PC-3 (cell line): ENCODE results near the gene MRPL14. TPM values are rescaled to one million over a fixed set of nuclear protein-coding genes. Genes with fewer than 3 reads are reported as not detected.

Experiments
- ATAC-seq: fragments of 200-7000 bp; cut with Tn5 transposase; 2 replicates; pipeline ENCODE4 v1.9.1; 2020; ENCODE audit warnings: mild to moderate bottlenecking, moderate library complexity
- BruUV-seq: library from RNA; stranded (reverse); fragments of 400-500 nt; replicated peaks from 2 replicates; lab custom pipeline; 2021; lab: Mats Ljungman, UMichigan
- CTCF ChIA-PET: fragments of 300-600 bp; sonication (Branson Sonifier 250); formaldehyde crosslinking; loops from one replicate; lab custom pipeline; 2022; ENCODE audit warnings: antibody characterized with exemption; lab: Charles Lee
- POLR2A ChIA-PET: fragments of 300-600 bp; sonication (Branson Sonifier 250); formaldehyde crosslinking; loops from one replicate; lab custom pipeline; 2022; ENCODE audit warnings: antibody characterized with exemption; ENCODE audit not compliant: unreplicated experiment; lab: Charles Lee
- DNase-seq: peaks from one replicate; pipeline ENCODE4 v3.0.0-alpha.2; 2015
- H2AFZ ChIP-seq: fragments of 300-600 bp; sonication (generic); 2 replicates; pipeline ENCODE4 v1.6.0; 2016; ENCODE audit warnings: antibody characterized with exemption, low read length
- H3F3A ChIP-seq: fragments of 300-600 bp; sonication (generic); one replicate; pipeline ENCODE4 v1.6.0; 2017; ENCODE audit warnings: antibody characterized with exemption, low read length, control low read depth, mild to moderate bottlenecking; ENCODE audit not compliant: unreplicated experiment
- H3K27ac ChIP-seq: fragments of 300-600 bp; sonication (generic); 2 replicates; pipeline ENCODE4 v1.5.1; 2016; ENCODE audit warnings: mild to moderate bottlenecking, low read length
- H3K27me3 ChIP-seq: fragments of 300-600 bp; sonication (generic); 2 replicates; pipeline ENCODE4 v1.6.1; 2016; ENCODE audit warnings: low read length, mixed read lengths
- H3K36me3 ChIP-seq: fragments of 300-600 bp; sonication (generic); 2 replicates; pipeline ENCODE4 v1.6.1; 2016; ENCODE audit warnings: low read depth, mixed run types, low read length, mixed read lengths
- H3K4me1 ChIP-seq: fragments of 300-600 bp; sonication (generic); 2 replicates; pipeline ENCODE4 v1.5.1; 2016; ENCODE audit warnings: low read length; ENCODE audit not compliant: insufficient read depth
- H3K4me2 ChIP-seq: fragments of 300-600 bp; sonication (generic); 2 replicates; pipeline ENCODE4 v1.6.0; 2016; ENCODE audit warnings: low read length
- H3K4me3 ChIP-seq: fragments of 300-600 bp; sonication (generic); 2 replicates; pipeline ENCODE4 v1.5.1; 2016; ENCODE audit warnings: mild to moderate bottlenecking, low read length, mixed read lengths
- H3K79me2 ChIP-seq: fragments of 300-600 bp; sonication (generic); 2 replicates; pipeline ENCODE4 v1.6.1; 2017; ENCODE audit warnings: low read length, mixed read lengths
- H3K9ac ChIP-seq: fragments of 300-600 bp; sonication (generic); 2 replicates; pipeline ENCODE4 v1.6.0; 2016; ENCODE audit warnings: mild to moderate bottlenecking, low read length
- H3K9me2 ChIP-seq: fragments of 300-600 bp; sonication (generic); replicated peaks from 2 replicates; pipeline ENCODE4 v1.6.1; 2016; ENCODE audit warnings: mixed run types, low read length, mixed read lengths
- H3K9me3 ChIP-seq: fragments of 300-600 bp; sonication (generic); 2 replicates; pipeline ENCODE4 v1.6.1; 2016; ENCODE audit warnings: low read length, mixed read lengths
- H4K20me1 ChIP-seq: fragments of 300-600 bp; sonication (generic); 2 replicates; pipeline ENCODE4 v1.6.1; 2016; ENCODE audit warnings: low read length, mixed read lengths
- EZH2 ChIP-seq: fragments of 300-600 bp; sonication (generic); IDR thresholded peaks from one replicate; pipeline ENCODE4 v1.6.1; 2017; ENCODE audit warnings: antibody characterized with exemption, mild to moderate bottlenecking, low read length; ENCODE audit not compliant: unreplicated experiment
- EZH2phosphoT487 ChIP-seq: fragments of 300-600 bp; sonication (generic); IDR thresholded peaks from 2 replicates; pipeline ENCODE4 v1.6.1; 2018; ENCODE audit warnings: mild to moderate bottlenecking, antibody characterized with exemption, low read length, borderline replicate concordance
- intact Hi-C: fragments of 100-400 bp; cut with micrococcal nuclease; formaldehyde crosslinking; loops from 2 replicates; pipeline ENCODE4 v1.9.0; 2023
- total RNA-seq: library from RNA; depleted of rRNA; stranded (reverse); fragments of >200 nt; gene quantifications from 2 replicates; pipeline ENCODE4 v1.2.3, GENCODE V29; 2014
- TF ChIP-seq, protein P1 (sequence below): fragments of 300-600 bp; sonication (generic); conservative IDR thresholded peaks from 2 replicates; pipeline ENCODE4 v1.5.1; 2017; ENCODE audit warnings: antibody characterized with exemption, low read depth, mild to moderate bottlenecking, low read length

The MRPL14 gene
- total RNA-seq, 1 experiment from 2014 or later: 192 TPM

DNA sequence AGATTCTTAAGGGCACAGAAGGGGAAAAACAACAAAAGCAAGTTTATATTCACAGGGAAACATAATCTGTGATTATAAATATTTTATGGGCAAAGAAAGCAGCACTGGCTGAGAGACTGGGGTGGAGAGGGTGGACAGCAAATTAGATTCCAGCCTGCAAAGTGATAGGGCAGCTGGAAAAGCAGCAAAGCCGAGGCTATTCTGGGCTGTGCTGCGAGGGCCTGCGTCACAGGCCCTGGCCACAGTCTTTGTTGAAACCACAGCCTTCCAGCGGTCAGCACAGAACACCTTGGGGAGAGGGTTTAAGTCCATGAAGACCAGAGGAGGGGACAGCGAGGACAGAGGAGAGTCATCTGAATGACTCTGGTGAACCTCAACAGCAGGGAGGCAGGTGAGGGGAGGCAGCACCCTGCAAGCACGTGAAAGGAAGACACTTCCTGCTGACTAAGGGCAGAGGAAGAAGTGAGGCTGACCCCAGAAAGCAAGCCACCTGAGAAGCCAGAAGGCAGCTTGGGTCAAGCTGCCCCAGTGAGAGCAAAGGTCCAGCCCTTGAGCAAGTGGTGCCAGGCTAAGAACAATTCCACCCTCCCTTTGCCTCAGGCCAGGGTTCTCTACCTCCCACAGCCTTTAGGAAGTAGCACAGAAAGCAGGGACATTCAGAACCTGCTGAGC is 17.1 kb downstream of the MRPL14 start:
- no peak overlapping the region for H3K27ac ChIP-seq
- H3K27me3 ChIP-seq: no peaks in the 10 kb centered on the region
- POLR2A ChIA-PET: no interaction called here
- H3K79me2 ChIP-seq: peaks cover 86% of the 10 kb centered on the region
- no peaks in the 10 kb centered on the region for H3K9me2 ChIP-seq
- H3K9ac ChIP-seq: no peak overlapping the region
- DNase-seq: no peak
- H4K20me1 ChIP-seq: 0 out of 2 replicates have a peak, but pooled peaks cover under 1% of the 10 kb centered on the region
- H2AFZ ChIP-seq: no peak overlapping the region
- peaks cover 75% of the 10 kb centered on the region for H3K36me3 ChIP-seq
- H3K9me3 ChIP-seq: no peaks in the 10 kb centered on the region
- no peak overlapping the region for H3K4me3 ChIP-seq
- CTCF ChIA-PET: no interaction called here
- no peak for ATAC-seq
- intact Hi-C loops: no loop called here
- BruUV-seq: no TSS peak
- H3K4me2 ChIP-seq: no peak overlapping the region
- no peak for TF ChIP-seq EZH2
- TF ChIP-seq, protein P1, sequence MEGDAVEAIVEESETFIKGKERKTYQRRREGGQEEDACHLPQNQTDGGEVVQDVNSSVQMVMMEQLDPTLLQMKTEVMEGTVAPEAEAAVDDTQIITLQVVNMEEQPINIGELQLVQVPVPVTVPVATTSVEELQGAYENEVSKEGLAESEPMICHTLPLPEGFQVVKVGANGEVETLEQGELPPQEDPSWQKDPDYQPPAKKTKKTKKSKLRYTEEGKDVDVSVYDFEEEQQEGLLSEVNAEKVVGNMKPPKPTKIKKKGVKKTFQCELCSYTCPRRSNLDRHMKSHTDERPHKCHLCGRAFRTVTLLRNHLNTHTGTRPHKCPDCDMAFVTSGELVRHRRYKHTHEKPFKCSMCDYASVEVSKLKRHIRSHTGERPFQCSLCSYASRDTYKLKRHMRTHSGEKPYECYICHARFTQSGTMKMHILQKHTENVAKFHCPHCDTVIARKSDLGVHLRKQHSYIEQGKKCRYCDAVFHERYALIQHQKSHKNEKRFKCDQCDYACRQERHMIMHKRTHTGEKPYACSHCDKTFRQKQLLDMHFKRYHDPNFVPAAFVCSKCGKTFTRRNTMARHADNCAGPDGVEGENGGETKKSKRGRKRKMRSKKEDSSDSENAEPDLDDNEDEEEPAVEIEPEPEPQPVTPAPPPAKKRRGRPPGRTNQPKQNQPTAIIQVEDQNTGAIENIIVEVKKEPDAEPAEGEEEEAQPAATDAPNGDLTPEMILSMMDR: no peak
- no peak for TF ChIP-seq EZH2phosphoT487
- H3K4me1 ChIP-seq: peaks cover 5% of the 10 kb centered on the region
- H3F3A ChIP-seq: no peaks in the 10 kb centered on the region

DNA sequence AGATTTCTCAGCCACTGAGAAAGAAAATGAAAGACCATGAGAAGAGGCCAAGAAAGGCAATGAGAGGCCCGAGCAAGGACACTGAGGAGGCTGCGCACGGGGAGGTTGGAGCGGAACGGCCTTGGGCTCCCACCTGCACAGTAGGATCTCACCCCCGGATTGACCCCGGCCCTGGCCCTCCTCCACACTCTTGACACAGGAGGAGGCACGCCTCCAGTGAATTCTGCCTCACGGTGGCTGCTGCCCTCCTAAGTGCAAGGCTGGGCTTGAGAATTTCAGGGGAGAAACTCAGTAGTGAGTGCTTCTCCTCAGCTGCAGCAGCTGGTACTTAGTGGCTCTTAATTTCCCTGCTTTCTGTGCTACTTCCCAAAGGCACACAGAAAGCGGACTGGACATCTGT is 18.0 kb downstream of the MRPL14 start:
- ATAC-seq: no peak
- H3K9me3 ChIP-seq: no peaks in the 10 kb centered on the region
- H3K4me1 ChIP-seq: no peaks in the 10 kb centered on the region
- intact Hi-C loops: no loop called here
- H3K4me3 ChIP-seq: no peak overlapping the region
- no peaks in the 10 kb centered on the region for H3F3A ChIP-seq
- CTCF ChIA-PET: interaction anchor here (0.7 kb wide), 1 partner anchor 153 kb away, joined by 3 read pairs; no protein-coding TSS in a partner anchor
- peaks cover 77% of the 10 kb centered on the region for H3K36me3 ChIP-seq
- POLR2A ChIA-PET: no interaction called here
- no peak overlapping the region for H3K27ac ChIP-seq
- H3K27me3 ChIP-seq: no peaks in the 10 kb centered on the region
- H3K79me2 ChIP-seq: peaks cover 81% of the 10 kb centered on the region
- no peak overlapping the region for H3K9ac ChIP-seq
- TF ChIP-seq, protein P1: no peak
- TF ChIP-seq EZH2phosphoT487 (no peak), EZH2 (no peak)
- DNase-seq: no peak
- no TSS peak for BruUV-seq
- no peak overlapping the region for H2AFZ ChIP-seq
- H4K20me1 ChIP-seq: 0 out of 2 replicates have a peak, but pooled peaks cover 10% of the 10 kb centered on the region
- H3K9me2 ChIP-seq: no peaks in the 10 kb centered on the region
- no peak overlapping the region for H3K4me2 ChIP-seq

DNA sequence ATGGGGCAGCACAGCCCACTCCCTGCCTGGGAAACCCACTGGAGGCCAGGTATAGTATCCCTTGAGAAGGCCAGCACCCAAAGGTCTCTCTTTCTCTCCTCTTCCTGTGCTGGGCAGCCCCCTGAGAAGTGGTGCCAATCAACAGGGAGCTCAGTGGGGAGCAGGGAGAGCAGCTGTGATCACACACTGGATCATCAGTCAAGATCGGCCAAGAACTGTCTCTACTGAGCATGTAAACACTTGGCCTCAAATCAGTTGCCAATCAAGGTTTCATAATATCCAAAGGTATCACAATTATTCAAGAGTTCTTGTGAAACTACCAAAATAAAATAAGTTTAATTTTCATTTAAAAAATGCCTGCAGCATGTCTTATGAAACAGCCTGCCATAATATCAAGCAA is 18.8 kb downstream of the MRPL14 start:
- no peak for TF ChIP-seq EZH2phosphoT487
- no peak for TF ChIP-seq EZH2
- TF ChIP-seq, protein P1: no peak
- BruUV-seq: no TSS peak
- Histone ChIP-seq H3K79me2 (peaks cover 73% of the 10 kb centered on the region), H3K27ac (no peak overlapping the region), H3K36me3 (peaks cover 78% of the 10 kb centered on the region), H3K4me2 (no peak overlapping the region), H3K4me3 (no peak overlapping the region), H3K9me2 (no peaks in the 10 kb centered on the region), H3K9ac (no peak overlapping the region), H3K27me3 (no peaks in the 10 kb centered on the region), H3F3A (no peaks in the 10 kb centered on the region), H3K9me3 (no peaks in the 10 kb centered on the region), H3K4me1 (no peaks in the 10 kb centered on the region), H4K20me1 (0 out of 2 replicates have a peak, but pooled peaks cover 10% of the 10 kb centered on the region), H2AFZ (no peak overlapping the region)
- ChIA-PET CTCF (interaction anchor here (0.7 kb wide), 1 partner anchor 153 kb away, joined by 3 read pairs; no protein-coding TSS in a partner anchor), POLR2A (no interaction called here)
- intact Hi-C loops: no loop called here
- DNase-seq (no peak), ATAC-seq (no peak)
